NCI-H345 treated with DMSO at 0.1 percent for 48 hours (cell line): ENCODE measurements around the gene SLC36A1.

Experiments
- DNase-seq: peaks from one replicate; lab custom pipeline; 2025; ENCODE audit not compliant: unreplicated experiment; lab: John Stamatoyannopoulos, UW

SLC36A1 gene

GRCh38 chr5:151451626-151452520, 4.5 kb downstream of the SLC36A1 start:
- no peak for DNase-seq

GRCh38 chr5:151454166-151454565, 6.8 kb downstream of the SLC36A1 start:
- no peak for DNase-seq

DNA sequence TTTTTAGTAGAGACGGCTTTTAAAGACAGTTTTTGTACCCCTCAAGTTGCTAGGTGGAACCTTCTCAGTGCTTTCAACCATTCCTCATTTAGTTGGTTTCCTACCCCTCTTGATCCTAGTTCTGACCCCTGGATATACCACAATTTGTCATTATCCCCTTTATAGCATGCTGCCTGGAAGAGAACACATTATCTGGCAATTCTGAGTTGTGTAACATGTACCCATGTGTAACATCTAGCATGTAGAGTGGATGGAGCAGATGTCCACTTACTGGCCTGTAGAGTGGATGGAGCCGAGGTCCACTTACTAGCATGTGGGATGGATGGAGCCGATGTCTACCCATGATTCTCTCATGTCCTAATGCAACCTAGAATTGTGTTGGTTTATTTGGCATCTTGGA, 7.5 kb downstream of the SLC36A1 start:
- no peak for DNase-seq

DNA sequence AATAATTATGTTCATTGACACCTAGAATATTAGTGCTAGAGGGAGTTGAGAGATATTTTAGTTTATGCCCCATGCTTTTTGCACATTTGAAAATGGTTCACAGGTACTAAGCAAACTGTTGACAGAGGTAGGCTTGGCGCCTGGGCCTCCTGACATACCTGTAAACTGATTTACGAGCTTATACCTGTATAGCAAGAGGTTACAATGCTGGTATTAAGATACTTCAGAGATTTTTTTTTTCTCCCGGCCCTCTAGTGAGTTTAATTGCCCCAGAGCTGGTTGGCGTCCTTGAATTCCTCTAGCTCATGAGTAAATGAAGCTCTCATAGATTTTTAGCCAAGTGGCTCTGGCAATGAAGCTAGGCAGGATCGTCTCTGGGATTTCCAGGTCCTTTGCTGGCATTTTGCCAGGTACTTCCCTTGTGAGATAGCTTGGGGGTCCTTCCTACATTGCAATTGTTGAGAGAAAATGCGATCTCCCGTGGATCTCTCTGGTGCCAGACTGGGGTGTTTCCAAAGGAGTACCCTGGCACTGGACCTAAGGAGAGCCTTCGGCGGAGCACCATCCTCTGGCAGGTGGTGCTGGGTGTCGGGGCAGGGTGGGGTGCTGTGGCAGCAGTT, 9.0 kb downstream of the SLC36A1 start:
- no peak for DNase-seq

DNA sequence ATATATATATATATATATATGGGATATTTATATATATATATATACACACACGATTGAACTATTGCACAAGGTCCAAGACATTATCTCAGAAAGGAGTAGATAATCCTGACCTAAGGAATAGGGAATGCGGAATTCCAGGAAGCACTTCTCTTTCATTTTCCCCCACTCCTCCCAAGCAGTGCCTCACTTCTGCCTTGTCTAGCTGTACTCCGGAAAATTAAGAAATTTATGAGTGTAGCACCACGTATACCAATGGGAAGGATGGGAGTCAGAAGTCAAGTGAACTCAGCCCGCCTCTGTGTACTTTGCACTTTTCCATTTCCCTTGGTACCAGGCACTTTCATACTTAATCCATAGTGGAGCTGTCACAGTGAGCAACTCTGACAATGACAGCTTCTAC, 10.9 kb downstream of the SLC36A1 start:
- no peak for DNase-seq

GRCh38 chr5:151459680-151460324, 12.4 kb downstream of the SLC36A1 start:
- DNase-seq: no peak

DNA sequence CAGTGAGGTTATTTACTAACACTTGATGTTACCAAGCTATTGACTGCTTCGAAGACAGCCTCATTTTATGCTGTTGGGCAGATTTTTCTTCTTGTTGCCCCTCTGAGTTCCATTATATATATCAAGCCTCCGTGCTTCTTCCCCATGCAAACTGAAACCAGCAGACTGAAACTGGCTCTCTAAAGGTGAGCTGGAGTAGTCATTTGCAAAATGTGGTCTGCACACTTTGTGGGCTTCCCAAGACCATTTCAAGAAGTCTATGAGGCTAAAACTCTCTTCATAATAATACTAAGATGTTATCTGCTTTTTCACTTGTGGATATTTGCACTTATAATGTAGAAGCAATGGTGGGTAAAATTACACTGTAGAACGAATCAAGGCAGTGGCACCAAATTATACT, 13.9 kb downstream of the SLC36A1 start:
- DNase-seq: no peak

DNA sequence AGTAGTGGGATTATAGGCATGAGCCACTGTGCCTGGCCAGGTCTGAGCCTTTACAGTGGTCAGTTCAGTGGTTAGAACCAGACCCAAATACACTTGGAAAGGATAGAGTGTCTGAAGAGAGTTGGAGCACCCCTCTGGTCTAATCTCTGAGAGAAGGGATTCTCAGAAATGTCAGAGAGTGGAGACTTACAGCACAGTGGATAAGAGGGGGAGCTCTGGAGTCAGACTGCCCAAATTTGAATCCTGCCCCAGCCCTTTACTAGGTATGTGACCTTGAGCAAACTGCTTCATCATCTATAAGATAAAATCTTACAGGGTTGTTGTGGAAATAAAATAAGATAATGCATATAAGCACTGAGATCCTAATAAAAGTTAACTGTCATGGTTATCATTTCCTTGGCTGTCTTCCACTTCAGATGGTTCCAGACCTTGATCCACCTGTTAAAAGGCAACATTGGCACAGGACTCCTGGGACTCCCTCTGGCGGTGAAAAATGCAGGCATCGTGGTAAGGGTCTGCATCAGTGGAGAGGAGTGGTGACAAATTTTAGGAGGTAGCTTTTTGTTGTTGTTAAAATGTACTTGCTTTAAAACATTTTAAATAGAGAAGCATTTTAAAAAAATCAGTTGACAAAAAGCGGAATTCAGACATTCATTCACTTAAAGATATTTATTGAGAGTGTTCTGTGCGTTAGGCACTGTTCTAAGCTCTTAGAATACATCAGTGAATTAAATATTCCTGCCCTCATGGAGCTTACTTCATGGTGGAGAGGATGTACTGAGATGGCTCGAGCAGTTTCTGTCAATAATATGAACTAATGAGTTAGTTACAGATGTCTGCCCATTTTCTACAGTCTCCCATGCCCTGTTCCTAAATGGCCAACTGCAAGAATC, 16.0 kb downstream of the SLC36A1 start:
- no peak for DNase-seq

DNA sequence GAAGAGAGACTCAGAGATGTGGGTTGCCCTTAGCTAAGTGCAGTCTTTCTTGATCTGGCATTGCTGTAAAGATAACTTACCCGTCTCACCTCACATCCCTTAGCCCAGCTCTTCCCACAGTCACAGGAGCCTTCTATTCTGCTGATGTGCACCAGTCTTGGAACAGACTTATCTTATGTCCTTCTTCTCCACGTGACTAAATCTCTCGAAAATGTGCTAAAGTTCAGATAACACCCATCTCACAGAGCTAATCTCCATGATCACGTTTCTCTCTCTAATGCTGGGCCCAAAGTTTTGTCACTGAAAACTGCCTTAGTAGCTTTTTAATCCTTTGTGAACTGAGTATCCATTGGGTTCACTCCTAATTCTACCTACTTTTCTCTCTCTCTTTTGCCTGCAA, 16.7 kb downstream of the SLC36A1 start:
- no peak for DNase-seq

DNA sequence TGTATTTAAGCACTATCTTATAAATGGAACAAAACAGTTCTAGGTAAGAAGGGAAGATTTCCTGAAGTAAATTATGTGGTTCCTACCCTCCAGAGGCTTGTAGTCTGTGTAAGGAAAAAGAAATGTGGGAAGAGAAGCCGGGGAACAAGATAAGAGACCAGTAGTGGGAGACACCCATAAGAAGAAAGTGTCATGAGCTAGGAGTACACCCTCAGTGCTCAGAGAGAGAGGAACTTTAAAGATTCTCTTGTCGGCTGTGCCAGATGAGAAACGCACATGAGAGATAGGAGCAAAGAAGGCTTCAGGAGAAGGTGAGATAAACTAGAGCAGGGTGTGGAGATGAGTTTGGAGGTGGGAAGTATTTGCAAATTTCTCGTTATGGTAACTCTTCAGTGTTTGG, 18.1 kb downstream of the SLC36A1 start:
- no peak for DNase-seq

GRCh38 chr5:151467576-151467975, 20.2 kb downstream of the SLC36A1 start:
- no peak for DNase-seq

DNA sequence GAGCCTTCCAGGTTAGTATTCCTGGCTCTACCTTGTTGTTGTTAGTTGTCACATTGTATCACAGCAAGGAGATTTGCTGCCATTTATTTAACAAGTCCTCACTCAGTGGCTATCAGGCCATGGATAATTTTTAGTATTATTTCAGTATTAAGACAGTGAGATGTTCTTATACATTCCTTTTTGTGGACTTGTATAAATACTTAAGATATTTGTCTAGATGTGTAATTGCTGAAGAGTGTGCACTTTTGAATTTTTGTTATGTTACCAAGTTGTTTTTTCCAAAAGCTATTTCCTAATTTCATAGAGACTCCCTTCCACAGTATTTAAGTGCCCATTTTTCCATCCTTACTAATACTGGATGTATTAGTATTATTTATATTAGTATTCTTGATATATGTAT, 22.0 kb downstream of the SLC36A1 start:
- DNase-seq: no peak

DNA sequence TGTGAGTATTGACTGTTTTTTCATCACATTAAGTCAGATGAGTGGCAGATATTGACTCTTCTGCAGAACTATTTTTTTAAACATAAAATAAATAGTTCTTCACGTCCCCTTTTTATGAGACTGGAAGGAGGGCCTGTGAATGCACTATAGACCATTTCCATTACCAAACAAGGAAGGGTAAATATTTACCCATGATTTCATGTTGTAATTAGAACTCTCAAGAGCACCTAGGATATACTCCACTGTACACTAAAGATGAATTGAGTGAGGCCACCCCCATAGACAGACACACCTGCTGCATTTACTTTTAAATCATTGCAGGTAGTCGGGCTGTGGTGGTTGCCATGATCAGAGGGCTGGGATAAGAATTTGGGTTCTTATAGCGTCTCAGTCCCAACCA, 22.6 kb downstream of the SLC36A1 start:
- DNase-seq: peak; percentile 89

DNA sequence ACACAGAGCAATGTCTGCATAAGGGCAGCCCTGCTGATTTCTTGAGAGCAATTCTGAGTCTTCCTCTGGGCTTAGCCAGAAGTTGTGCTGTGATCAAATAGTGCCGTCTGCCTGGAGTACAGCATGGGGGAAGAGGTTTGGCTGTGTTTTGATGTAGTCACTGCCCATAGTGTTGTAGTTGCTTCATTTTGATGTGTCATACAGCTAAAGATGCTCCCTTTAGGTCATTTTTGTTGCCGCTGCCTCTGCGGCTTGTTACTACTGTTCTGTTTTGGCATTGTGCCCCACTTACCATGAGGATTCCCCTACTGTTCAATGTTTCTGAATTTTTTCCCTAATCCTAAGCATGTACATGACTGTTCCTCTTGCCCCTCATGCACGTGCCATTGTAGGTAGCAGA, 23.0 kb downstream of the SLC36A1 start:
- peak; percentile 64 for DNase-seq

DNA sequence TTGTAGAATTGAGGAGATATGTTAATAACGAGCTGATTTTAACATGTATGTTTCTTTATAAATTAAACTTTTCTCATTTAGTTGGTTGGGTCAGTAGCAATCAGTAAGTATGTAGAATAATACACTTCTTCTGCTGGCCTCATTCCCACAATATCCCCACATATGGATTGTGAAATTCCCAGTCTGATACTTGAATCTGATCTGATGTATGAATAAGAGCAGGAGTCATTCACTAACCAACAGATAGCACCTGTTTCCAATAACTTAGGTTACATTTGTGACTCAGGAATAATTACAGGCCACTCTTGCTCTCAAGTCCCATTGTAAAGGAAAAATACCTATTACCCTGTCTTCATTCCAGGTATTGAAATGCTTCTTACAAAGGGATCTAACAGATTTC, 23.9 kb downstream of the SLC36A1 start:
- peak; percentile 54 for DNase-seq

GRCh38 chr5:151474799-151475198, 27.4 kb downstream of the SLC36A1 start:
- no peak for DNase-seq

DNA sequence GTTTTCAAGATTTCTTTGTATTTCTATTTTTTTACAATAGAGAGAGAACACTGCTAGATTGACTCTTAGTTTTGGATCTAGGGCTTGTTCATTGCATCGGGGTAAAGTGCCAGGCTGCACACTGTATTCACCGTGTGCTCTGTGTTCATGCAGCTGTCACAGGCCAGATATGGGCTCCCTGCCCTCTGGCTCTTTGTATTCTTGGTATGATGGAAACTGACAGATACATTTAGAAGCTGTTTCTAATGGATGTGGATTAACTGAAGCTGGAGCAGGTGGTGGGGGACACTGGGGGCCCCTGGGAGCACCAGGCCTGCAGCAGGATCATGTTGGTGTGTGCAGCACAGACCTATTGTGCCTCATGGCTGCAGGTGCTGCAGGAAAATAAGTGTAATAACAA, 28.0 kb downstream of the SLC36A1 start:
- no peak for DNase-seq

DNA sequence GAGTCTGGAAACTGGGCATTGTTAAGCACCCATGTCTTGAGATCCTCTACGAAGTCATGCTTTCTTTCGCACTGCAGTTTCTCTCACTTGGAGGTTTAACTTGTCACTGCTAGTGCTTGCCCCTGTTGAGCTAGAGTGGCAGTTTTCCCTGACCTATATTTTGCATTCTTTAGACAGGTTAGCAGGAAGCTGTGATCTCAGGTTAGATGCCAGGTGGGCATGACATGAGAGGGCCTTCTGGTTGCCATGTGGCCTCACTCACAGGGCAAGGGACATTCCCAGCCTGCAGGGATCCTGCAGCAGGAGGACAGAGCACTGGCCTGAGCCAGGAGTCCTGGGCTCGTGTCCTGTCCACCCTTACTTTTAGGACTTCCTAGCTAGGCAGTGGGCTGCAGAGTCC, 28.6 kb downstream of the SLC36A1 start:
- DNase-seq: no peak

DNA sequence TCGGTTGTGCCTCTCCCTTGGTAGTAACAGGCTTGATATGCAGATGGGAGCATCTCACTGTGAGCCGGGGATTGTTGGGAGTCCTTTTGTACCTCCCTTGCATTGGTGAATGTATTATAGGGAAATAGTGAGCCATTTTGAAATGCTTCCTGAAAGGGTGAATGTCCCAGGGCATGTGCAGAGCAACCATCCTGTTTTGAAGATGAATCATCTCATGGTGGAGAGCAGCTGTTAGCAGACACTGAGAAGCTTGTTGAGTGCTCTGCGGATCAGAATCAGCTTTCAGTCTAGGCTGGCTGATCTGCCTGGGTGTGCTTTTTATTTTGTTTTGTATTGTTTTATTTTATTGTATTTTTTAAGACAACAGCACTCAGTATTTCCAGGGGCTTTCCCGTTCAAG, 29.7 kb downstream of the SLC36A1 start:
- no peak for DNase-seq

DNA sequence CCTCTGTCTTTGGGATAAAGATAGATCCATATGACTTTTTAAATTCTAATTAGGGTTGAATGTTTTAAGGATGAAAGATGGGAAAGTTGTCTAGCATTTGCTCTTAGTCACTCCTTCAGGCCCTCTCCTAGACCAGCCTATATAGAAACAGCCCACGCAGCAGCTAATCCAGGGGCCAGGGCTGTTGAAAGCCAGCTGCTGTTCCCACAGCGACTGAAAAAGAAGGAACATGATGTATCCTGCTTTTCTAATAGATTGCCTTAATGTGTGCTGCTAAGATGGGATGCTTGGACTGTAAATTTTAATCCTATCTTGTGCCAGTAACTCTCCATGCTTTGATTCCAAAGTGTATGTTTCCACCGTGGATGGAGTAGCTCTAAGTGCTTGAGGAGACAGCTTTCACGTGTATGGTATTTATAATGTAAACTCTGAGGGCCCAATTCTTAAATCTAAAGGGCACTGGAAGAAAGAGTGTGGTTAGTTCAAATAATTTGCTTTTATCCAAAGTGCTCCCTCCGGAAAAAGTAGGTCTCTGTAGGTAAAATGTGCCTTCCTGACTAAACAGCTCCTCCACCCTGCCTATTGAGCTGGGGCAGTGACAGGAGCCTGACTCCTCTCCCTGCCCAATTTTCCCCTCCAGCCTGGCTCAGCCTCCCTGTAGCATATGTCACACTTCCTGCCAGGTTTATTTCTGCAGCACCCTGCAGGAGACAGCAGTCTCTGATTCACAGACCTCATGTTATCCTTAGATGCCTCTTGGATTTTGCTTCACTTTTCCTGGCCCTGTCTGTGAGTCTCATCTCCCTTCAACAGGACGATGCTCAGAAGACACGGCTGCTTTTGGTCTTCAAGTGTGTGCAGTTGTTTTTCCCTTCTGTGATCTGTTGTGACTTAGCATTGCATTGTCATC, 33.2 kb downstream of the SLC36A1 start:
- DNase-seq: no peak
